ENCODE results near the gene TARS3.

The TARS3 gene

GRCh38 chr15:101675015-101675414 lies 49.3 kb downstream of the TARS3 start:
- POLR2A ChIA-PET, result no interaction called here
- H3K27ac ChIP-seq (ENCODE audit: insufficient read depth in 1 of 2, low read depth in 1 of 2, low read length in 2 of 2, poor library complexity in 1 of 2, severe bottlenecking in 2 of 2), result no peak overlapping the region

GRCh38 chr15:101672298-101672697 lies 52.0 kb downstream of the TARS3 start:
- CTCF ChIA-PET, result interaction anchor here (1.2 kb wide), 1 partner anchor 17 kb away, joined by 4 read pairs; no protein-coding TSS in a partner anchor
- WGBS (ENCODE audit: insufficient coverage), result 96% methylated on average over 6 of the region's 9 CpGs
- H3K27ac ChIP-seq (ENCODE audit: insufficient read depth in 1 of 2, low read depth in 1 of 2, low read length in 2 of 2, poor library complexity in 1 of 2, severe bottlenecking in 2 of 2), result no peak overlapping the region
- no peak overlapping the region for H3K4me3 ChIP-seq (ENCODE audit: control insufficient read depth in 1 of 7, extremely low read depth in 1 of 7, insufficient read depth in 4 of 7, low read depth in 2 of 7, low read length in 6 of 7)
- no peaks in the 10 kb centered on the region for H3K4me1 ChIP-seq (ENCODE audit: control extremely low read depth in 1 of 4, control insufficient read depth in 4 of 4, insufficient read depth in 4 of 4, low read length in 3 of 4)
- DNase-seq, result no peak
- POLR2A ChIA-PET, result no interaction called here
- peaks cover 16 to 61% (median 20%) of the 10 kb centered on the region in 4 experiments for H3K36me3 ChIP-seq (ENCODE audit: control insufficient read depth in 4 of 4, insufficient read depth in 4 of 4, low read length in 3 of 4)
- no peaks in the 10 kb centered on the region for H3K27me3 ChIP-seq (replicated peaks in 2 of 5; ENCODE audit: control insufficient read depth in 4 of 5, insufficient read depth in 5 of 5, low read length in 4 of 5)
- H3K9me3 ChIP-seq (ENCODE audit: control extremely low read depth in 1 of 5, control insufficient read depth in 4 of 5, insufficient read depth in 2 of 5, low read depth in 1 of 5, low read length in 4 of 5), result peaks cover 0 to 5% (median 1%) of the 10 kb centered on the region in 5 experiments

More at GRCh38 chr15:101675015-101675414, 49.3 kb downstream of the TARS3 start:
- H3K4me3 ChIP-seq (ENCODE audit: control insufficient read depth in 1 of 7, extremely low read depth in 1 of 7, insufficient read depth in 4 of 7, low read depth in 2 of 7, low read length in 6 of 7), result no peak overlapping the region
- no peaks in the 10 kb centered on the region for H3K4me1 ChIP-seq (ENCODE audit: control extremely low read depth in 1 of 4, control insufficient read depth in 4 of 4, insufficient read depth in 4 of 4, low read length in 3 of 4)
- H3K9me3 ChIP-seq (ENCODE audit: control extremely low read depth in 1 of 5, control insufficient read depth in 4 of 5, insufficient read depth in 2 of 5, low read depth in 1 of 5, low read length in 4 of 5), result no peaks in the 10 kb centered on the region
- CTCF ChIA-PET, result interaction anchor here (1.9 kb wide), 1 partner anchor 17 kb away, joined by 4 read pairs; no protein-coding TSS in a partner anchor
- H3K36me3 ChIP-seq (ENCODE audit: control insufficient read depth in 4 of 4, insufficient read depth in 4 of 4, low read length in 3 of 4), result peaks cover 15 to 51% (median 19%) of the 10 kb centered on the region in 4 experiments
- no peaks in the 10 kb centered on the region for H3K27me3 ChIP-seq (replicated peaks in 2 of 5; ENCODE audit: control insufficient read depth in 4 of 5, insufficient read depth in 5 of 5, low read length in 4 of 5)
- 100% methylated on average over 5 of the region's 5 CpGs for WGBS (ENCODE audit: insufficient coverage)
- DNase-seq, result no peak

GRCh38 chr15:101669744-101670143 lies 54.5 kb downstream of the TARS3 start:
- Histone ChIP-seq H3K4me1 (ENCODE audit: control extremely low read depth in 1 of 4, control insufficient read depth in 4 of 4, insufficient read depth in 4 of 4, low read length in 3 of 4) (no peaks in the 10 kb centered on the region), H3K27ac (ENCODE audit: insufficient read depth in 1 of 2, low read depth in 1 of 2, low read length in 2 of 2, poor library complexity in 1 of 2, severe bottlenecking in 2 of 2) (no peak overlapping the region), H3K4me3 (ENCODE audit: control insufficient read depth in 1 of 7, extremely low read depth in 1 of 7, insufficient read depth in 4 of 7, low read depth in 2 of 7, low read length in 6 of 7) (no peak overlapping the region), H3K36me3 (ENCODE audit: control insufficient read depth in 4 of 4, insufficient read depth in 4 of 4, low read length in 3 of 4) (peaks cover 11 to 54% (median 20%) of the 10 kb centered on the region in 4 experiments), H3K9me3 (ENCODE audit: control extremely low read depth in 1 of 5, control insufficient read depth in 4 of 5, insufficient read depth in 2 of 5, low read depth in 1 of 5, low read length in 4 of 5) (peaks cover 0 to 9% (median 4%) of the 10 kb centered on the region in 5 experiments), H3K27me3 (replicated peaks in 2 of 5; ENCODE audit: control insufficient read depth in 4 of 5, insufficient read depth in 5 of 5, low read length in 4 of 5) (no peaks in the 10 kb centered on the region)
- no peak for DNase-seq
- ChIA-PET CTCF (interaction anchor here (2.9 kb wide), 1 partner anchor 16 kb away, joined by 7 read pairs; no protein-coding TSS in a partner anchor), POLR2A (no interaction called here)
- no CpG with 5 or more reads among the region's 3 CpGs for WGBS (ENCODE audit: insufficient coverage)

- peaks cover 11 to 39% (median 12%) of the 10 kb centered on the region in 4 experiments for H3K36me3 ChIP-seq (ENCODE audit: control insufficient read depth in 4 of 4, insufficient read depth in 4 of 4, low read length in 3 of 4)
- no CpG with 5 or more reads among the region's 1 CpG for WGBS (ENCODE audit: insufficient coverage)
- H3K27ac ChIP-seq (ENCODE audit: insufficient read depth in 1 of 2, low read depth in 1 of 2, low read length in 2 of 2, poor library complexity in 1 of 2, severe bottlenecking in 2 of 2), result no peak overlapping the region
- H3K4me1 ChIP-seq (ENCODE audit: control extremely low read depth in 1 of 4, control insufficient read depth in 4 of 4, insufficient read depth in 4 of 4, low read length in 3 of 4), result no peaks in the 10 kb centered on the region
- POLR2A ChIA-PET, result no interaction called here
- H3K27me3 ChIP-seq (replicated peaks in 2 of 5; ENCODE audit: control insufficient read depth in 4 of 5, insufficient read depth in 5 of 5, low read length in 4 of 5), result no peaks in the 10 kb centered on the region
- peaks cover 0 to 9% (median 4%) of the 10 kb centered on the region in 5 experiments for H3K9me3 ChIP-seq (ENCODE audit: control extremely low read depth in 1 of 5, control insufficient read depth in 4 of 5, insufficient read depth in 2 of 5, low read depth in 1 of 5, low read length in 4 of 5)
- H3K4me3 ChIP-seq (ENCODE audit: control insufficient read depth in 1 of 7, extremely low read depth in 1 of 7, insufficient read depth in 4 of 7, low read depth in 2 of 7, low read length in 6 of 7), result no peak overlapping the region
- CTCF ChIA-PET, result interaction anchor here (2.9 kb wide), 1 partner anchor 14 kb away, joined by 7 read pairs; no protein-coding TSS in a partner anchor
- DNase-seq, result no peak
These were observed 56.4 kb downstream of the TARS3 start for GRCh38 chr15:101667881-101668280.

GRCh38 chr15:101664303-101664913 lies 59.9 kb downstream of the TARS3 start:
- no peak for DNase-seq
- Histone ChIP-seq H3K4me3 (ENCODE audit: control insufficient read depth in 1 of 7, extremely low read depth in 1 of 7, insufficient read depth in 4 of 7, low read depth in 2 of 7, low read length in 6 of 7) (no peak overlapping the region), H3K9me3 (ENCODE audit: control extremely low read depth in 1 of 5, control insufficient read depth in 4 of 5, insufficient read depth in 2 of 5, low read depth in 1 of 5, low read length in 4 of 5) (peaks cover 0 to 9% (median 4%) of the 10 kb centered on the region in 5 experiments), H3K27me3 (replicated peaks in 2 of 5; ENCODE audit: control insufficient read depth in 4 of 5, insufficient read depth in 5 of 5, low read length in 4 of 5) (no peaks in the 10 kb centered on the region), H3K36me3 (ENCODE audit: control insufficient read depth in 4 of 4, insufficient read depth in 4 of 4, low read length in 3 of 4) (peaks cover 0 to 15% (median 7%) of the 10 kb centered on the region in 4 experiments), H3K27ac (ENCODE audit: insufficient read depth in 1 of 2, low read depth in 1 of 2, low read length in 2 of 2, poor library complexity in 1 of 2, severe bottlenecking in 2 of 2) (no peak overlapping the region), H3K4me1 (ENCODE audit: control extremely low read depth in 1 of 4, control insufficient read depth in 4 of 4, insufficient read depth in 4 of 4, low read length in 3 of 4) (peaks cover 0 to 1% (median under 1%) of the 10 kb centered on the region in 4 experiments)
- ChIA-PET CTCF (no interaction called here), POLR2A (no interaction called here)
- WGBS (ENCODE audit: insufficient coverage), result 93% methylated on average over 4 of the region's 9 CpGs

- no peak for DNase-seq
- peaks cover 0 to 17% (median 8%) of the 10 kb centered on the region in 4 experiments for H3K4me1 ChIP-seq (ENCODE audit: control extremely low read depth in 1 of 4, control insufficient read depth in 4 of 4, insufficient read depth in 4 of 4, low read length in 3 of 4)
- WGBS (ENCODE audit: insufficient coverage), result no CpG with 5 or more reads among the region's 1 CpG
- peaks cover 0 to 6% (median 1%) of the 10 kb centered on the region in 4 experiments for H3K36me3 ChIP-seq (ENCODE audit: control insufficient read depth in 4 of 4, insufficient read depth in 4 of 4, low read length in 3 of 4)
- POLR2A ChIA-PET, result no interaction called here
- CTCF ChIA-PET, result no interaction called here
- H3K4me3 ChIP-seq (ENCODE audit: control insufficient read depth in 1 of 7, extremely low read depth in 1 of 7, insufficient read depth in 4 of 7, low read depth in 2 of 7, low read length in 6 of 7), result no peak overlapping the region
- H3K27ac ChIP-seq (ENCODE audit: insufficient read depth in 1 of 2, low read depth in 1 of 2, low read length in 2 of 2, poor library complexity in 1 of 2, severe bottlenecking in 2 of 2), result no peak overlapping the region
- peaks cover 0 to 5% (median 0%) of the 10 kb centered on the region in 5 experiments for H3K9me3 ChIP-seq (ENCODE audit: control extremely low read depth in 1 of 5, control insufficient read depth in 4 of 5, insufficient read depth in 2 of 5, low read depth in 1 of 5, low read length in 4 of 5)
- no peaks in the 10 kb centered on the region for H3K27me3 ChIP-seq (replicated peaks in 2 of 5; ENCODE audit: control insufficient read depth in 4 of 5, insufficient read depth in 5 of 5, low read length in 4 of 5)
These were observed 62.1 kb downstream of the TARS3 start for GRCh38 chr15:101662203-101662602.

- ChIA-PET POLR2A (no interaction called here), CTCF (no interaction called here)
- H3K4me3 ChIP-seq (ENCODE audit: control insufficient read depth in 1 of 7, extremely low read depth in 1 of 7, insufficient read depth in 4 of 7, low read depth in 2 of 7, low read length in 6 of 7), result no peak overlapping the region
- DNase-seq, result no peak
- peaks cover 0 to 17% (median 8%) of the 10 kb centered on the region in 4 experiments for H3K4me1 ChIP-seq (ENCODE audit: control extremely low read depth in 1 of 4, control insufficient read depth in 4 of 4, insufficient read depth in 4 of 4, low read length in 3 of 4)
- WGBS (ENCODE audit: insufficient coverage), result 100% methylated on average over 2 of the region's 2 CpGs
- no peaks in the 10 kb centered on the region for H3K9me3 ChIP-seq (ENCODE audit: control extremely low read depth in 1 of 5, control insufficient read depth in 4 of 5, insufficient read depth in 2 of 5, low read depth in 1 of 5, low read length in 4 of 5)
- H3K27ac ChIP-seq (ENCODE audit: insufficient read depth in 1 of 2, low read depth in 1 of 2, low read length in 2 of 2, poor library complexity in 1 of 2, severe bottlenecking in 2 of 2), result no peak overlapping the region
- no peaks in the 10 kb centered on the region for H3K27me3 ChIP-seq (replicated peaks in 2 of 5; ENCODE audit: control insufficient read depth in 4 of 5, insufficient read depth in 5 of 5, low read length in 4 of 5)
- peaks cover 0 to 6% (median 1%) of the 10 kb centered on the region in 4 experiments for H3K36me3 ChIP-seq (ENCODE audit: control insufficient read depth in 4 of 4, insufficient read depth in 4 of 4, low read length in 3 of 4)
These were observed 64.3 kb downstream of the TARS3 start for GRCh38 chr15:101660005-101660404.
